SK-N-SH treated with all-trans-retinoic acid at 6 μM for 48 hours (cell line): ENCODE results near the gene PNPLA8.

Experiments used
- ATAC-seq: fragments of 200-7000 bp; cut with Tn5 transposase; 3 replicates; pipeline ENCODE4 v1.9.1; 2020; ENCODE audit warnings: mild to moderate bottlenecking, moderate library complexity
- ARNTL ChIP-seq: fragments of 450-650 bp; formaldehyde crosslinking; IDR thresholded peaks from 2 replicates; pipeline ENCODE4 v1.5.0; 2020; ENCODE audit warnings: low read depth, mild to moderate bottlenecking, moderate library complexity, borderline replicate concordance
- BACH2 ChIP-seq: fragments of 250-450 bp; sonication (Bioruptor Pico); IDR thresholded peaks from 2 replicates; pipeline ENCODE4 v1.9.0; 2021; ENCODE audit warnings: mild to moderate bottlenecking, borderline replicate concordance
- CSDC2 ChIP-seq: fragments of 250-450 bp; sonication (Bioruptor Pico); IDR thresholded peaks from 2 replicates; pipeline ENCODE4 v1.5.0; 2020; ENCODE audit warnings: mild to moderate bottlenecking, moderate library complexity
- ESRRG ChIP-seq: fragments of 250-450 bp; sonication (Bioruptor Pico); IDR thresholded peaks from 2 replicates; pipeline ENCODE4 v1.6.1; 2021; ENCODE audit warnings: mild to moderate bottlenecking
- GLIS3 ChIP-seq: fragments of 250-450 bp; sonication (Bioruptor Pico); IDR thresholded peaks from 2 replicates; pipeline ENCODE4 v1.5.0; 2020; ENCODE audit warnings: mild to moderate bottlenecking, moderate library complexity
- ISL1 ChIP-seq: fragments of 250-450 bp; sonication (Bioruptor Pico); IDR thresholded peaks from 2 replicates; pipeline ENCODE4 v2.1.2; 2022; ENCODE audit warnings: mild to moderate bottlenecking, moderate library complexity
- OSR1 ChIP-seq: fragments of 250-450 bp; sonication (Bioruptor Pico); IDR thresholded peaks from 2 replicates; pipeline ENCODE4 v1.8.0; 2022; ENCODE audit warnings: moderate library complexity, mild to moderate bottlenecking, inconsistent platforms
- PPARA ChIP-seq: fragments of 250-450 bp; sonication (Bioruptor Pico); IDR thresholded peaks from 2 replicates; pipeline ENCODE4 v1.5.0; 2020; ENCODE audit warnings: mild to moderate bottlenecking, borderline replicate concordance
- RARB ChIP-seq: fragments of 250-450 bp; sonication (Bioruptor Pico); IDR thresholded peaks from 2 replicates; pipeline ENCODE4 v1.8.0; 2021; ENCODE audit warnings: mild to moderate bottlenecking, moderate library complexity
- SNAI2 ChIP-seq: fragments of 250-450 bp; sonication (Bioruptor Pico); IDR thresholded peaks from 2 replicates; pipeline ENCODE4 v1.5.0; 2020; ENCODE audit warnings: mild to moderate bottlenecking, moderate library complexity
- TCF4 ChIP-seq: fragments of 250-450 bp; sonication (Bioruptor Pico); IDR thresholded peaks from 2 replicates; pipeline ENCODE4 v1.8.0; 2021; ENCODE audit warnings: mild to moderate bottlenecking, moderate library complexity, borderline replicate concordance
- TOX ChIP-seq: fragments of 250-450 bp; sonication (Bioruptor Pico); IDR thresholded peaks from 2 replicates; pipeline ENCODE4 v1.8.0; 2021; ENCODE audit warnings: mild to moderate bottlenecking, moderate library complexity, borderline replicate concordance
- ZC3H10 ChIP-seq: fragments of 250-450 bp; sonication (Bioruptor Pico); IDR thresholded peaks from 2 replicates; pipeline ENCODE4 v1.5.1; 2021; ENCODE audit warnings: mild to moderate bottlenecking, moderate library complexity
- ZNF565 ChIP-seq: fragments of 450-650 bp; formaldehyde crosslinking; conservative IDR thresholded peaks from 2 replicates; pipeline ENCODE4 v1.5.0; 2020; ENCODE audit warnings: low read depth, mild to moderate bottlenecking, moderate library complexity
- ZNF70 ChIP-seq: fragments of 450-650 bp; formaldehyde crosslinking; IDR thresholded peaks from 2 replicates; pipeline ENCODE4 v1.5.0; 2020; ENCODE audit warnings: mild to moderate bottlenecking, moderate library complexity
- ZNF8 ChIP-seq: fragments of 450-650 bp; formaldehyde crosslinking; IDR thresholded peaks from 2 replicates; pipeline ENCODE4 v1.5.0; 2020; ENCODE audit warnings: mild to moderate bottlenecking, moderate library complexity
- TF ChIP-seq, protein P1 (sequence below): fragments of 250-450 bp; sonication (Bioruptor Pico); IDR thresholded peaks from 2 replicates; pipeline ENCODE4 v1.8.0; 2021; ENCODE audit warnings: low read depth, mild to moderate bottlenecking, moderate library complexity, borderline replicate concordance
- TF ChIP-seq, protein P2 (sequence below): fragments of 250-450 bp; sonication (Bioruptor Pico); IDR thresholded peaks from 2 replicates; pipeline ENCODE4 v1.8.0; 2020; ENCODE audit warnings: mild to moderate bottlenecking, moderate library complexity, borderline replicate concordance
- TF ChIP-seq, protein P3 (sequence below): fragments of 250-450 bp; sonication (Bioruptor Pico); IDR thresholded peaks from 2 replicates; pipeline ENCODE4 v1.5.1; 2020; ENCODE audit warnings: low read depth, mild to moderate bottlenecking, moderate library complexity
- TF ChIP-seq, protein P4 (sequence below): fragments of 250-450 bp; sonication (Bioruptor Pico); IDR thresholded peaks from 2 replicates; pipeline ENCODE4 v1.5.0; 2020; ENCODE audit warnings: mild to moderate bottlenecking, moderate library complexity

PNPLA8 gene

DNA sequence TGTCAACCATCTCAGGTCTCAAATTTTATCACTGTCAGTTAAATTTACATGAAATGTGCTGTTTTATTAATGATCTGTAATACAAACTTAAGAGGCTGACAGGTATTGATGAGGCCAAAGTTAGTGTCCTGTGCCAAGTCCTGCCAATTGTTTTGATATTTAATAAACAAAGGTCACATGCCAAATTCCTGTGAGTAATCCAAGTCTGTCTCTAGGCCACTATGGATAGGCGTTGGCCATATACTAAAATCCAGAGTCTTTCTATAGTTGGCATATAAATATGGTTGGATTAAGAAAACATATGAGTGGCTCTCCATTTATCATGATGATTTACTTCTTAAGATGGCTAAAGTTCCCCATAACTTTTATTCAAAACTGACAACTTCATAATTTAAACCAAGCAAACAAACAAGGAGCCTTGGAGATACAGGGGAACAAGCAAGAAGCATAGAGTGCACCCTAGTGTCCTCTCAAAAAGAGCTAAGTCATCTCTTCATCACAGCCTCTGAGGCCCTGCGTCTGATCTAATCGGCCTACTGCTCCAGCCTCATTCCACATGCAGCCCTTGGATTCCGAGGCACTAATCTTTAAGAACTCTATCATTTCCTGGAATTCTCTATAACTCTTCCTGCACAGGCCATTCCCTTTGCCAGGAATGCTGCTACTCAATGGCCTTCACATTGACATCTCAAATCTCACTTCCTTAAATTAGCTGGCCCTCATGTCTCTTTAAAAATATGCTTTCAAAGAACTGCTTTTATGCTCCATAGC lies 37.0 kb downstream of the PNPLA8 start:
- ATAC-seq = no peak
- TF ChIP-seq ZC3H10 (no peak), ARNTL (CRISPR knock-in tag) (no peak), ZNF8 (CRISPR knock-in tag) (no peak), CSDC2 (CRISPR knock-in tag) (no peak), PPARA (no peak), GLIS3 (CRISPR knock-in tag) (no peak), ESRRG (CRISPR knock-in tag) (no peak), RARB (no peak), ISL1 (CRISPR knock-in tag) (no peak), BACH2 (no peak)
- TF ChIP-seq, protein P1, sequence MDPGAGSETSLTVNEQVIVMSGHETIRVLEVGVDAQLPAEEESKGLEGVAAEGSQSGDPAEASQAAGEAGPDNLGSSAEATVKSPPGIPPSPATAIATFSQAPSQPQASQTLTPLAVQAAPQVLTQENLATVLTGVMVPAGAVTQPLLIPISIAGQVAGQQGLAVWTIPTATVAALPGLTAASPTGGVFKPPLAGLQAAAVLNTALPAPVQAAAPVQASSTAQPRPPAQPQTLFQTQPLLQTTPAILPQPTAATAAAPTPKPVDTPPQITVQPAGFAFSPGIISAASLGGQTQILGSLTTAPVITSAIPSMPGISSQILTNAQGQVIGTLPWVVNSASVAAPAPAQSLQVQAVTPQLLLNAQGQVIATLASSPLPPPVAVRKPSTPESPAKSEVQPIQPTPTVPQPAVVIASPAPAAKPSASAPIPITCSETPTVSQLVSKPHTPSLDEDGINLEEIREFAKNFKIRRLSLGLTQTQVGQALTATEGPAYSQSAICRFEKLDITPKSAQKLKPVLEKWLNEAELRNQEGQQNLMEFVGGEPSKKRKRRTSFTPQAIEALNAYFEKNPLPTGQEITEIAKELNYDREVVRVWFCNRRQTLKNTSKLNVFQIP (CRISPR knock-in tag) = no peak
- TF ChIP-seq, protein P2, sequence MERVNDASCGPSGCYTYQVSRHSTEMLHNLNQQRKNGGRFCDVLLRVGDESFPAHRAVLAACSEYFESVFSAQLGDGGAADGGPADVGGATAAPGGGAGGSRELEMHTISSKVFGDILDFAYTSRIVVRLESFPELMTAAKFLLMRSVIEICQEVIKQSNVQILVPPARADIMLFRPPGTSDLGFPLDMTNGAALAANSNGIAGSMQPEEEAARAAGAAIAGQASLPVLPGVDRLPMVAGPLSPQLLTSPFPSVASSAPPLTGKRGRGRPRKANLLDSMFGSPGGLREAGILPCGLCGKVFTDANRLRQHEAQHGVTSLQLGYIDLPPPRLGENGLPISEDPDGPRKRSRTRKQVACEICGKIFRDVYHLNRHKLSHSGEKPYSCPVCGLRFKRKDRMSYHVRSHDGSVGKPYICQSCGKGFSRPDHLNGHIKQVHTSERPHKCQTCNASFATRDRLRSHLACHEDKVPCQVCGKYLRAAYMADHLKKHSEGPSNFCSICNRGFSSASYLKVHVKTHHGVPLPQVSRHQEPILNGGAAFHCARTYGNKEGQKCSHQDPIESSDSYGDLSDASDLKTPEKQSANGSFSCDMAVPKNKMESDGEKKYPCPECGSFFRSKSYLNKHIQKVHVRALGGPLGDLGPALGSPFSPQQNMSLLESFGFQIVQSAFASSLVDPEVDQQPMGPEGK = no peak
- TF ChIP-seq, protein P3, sequence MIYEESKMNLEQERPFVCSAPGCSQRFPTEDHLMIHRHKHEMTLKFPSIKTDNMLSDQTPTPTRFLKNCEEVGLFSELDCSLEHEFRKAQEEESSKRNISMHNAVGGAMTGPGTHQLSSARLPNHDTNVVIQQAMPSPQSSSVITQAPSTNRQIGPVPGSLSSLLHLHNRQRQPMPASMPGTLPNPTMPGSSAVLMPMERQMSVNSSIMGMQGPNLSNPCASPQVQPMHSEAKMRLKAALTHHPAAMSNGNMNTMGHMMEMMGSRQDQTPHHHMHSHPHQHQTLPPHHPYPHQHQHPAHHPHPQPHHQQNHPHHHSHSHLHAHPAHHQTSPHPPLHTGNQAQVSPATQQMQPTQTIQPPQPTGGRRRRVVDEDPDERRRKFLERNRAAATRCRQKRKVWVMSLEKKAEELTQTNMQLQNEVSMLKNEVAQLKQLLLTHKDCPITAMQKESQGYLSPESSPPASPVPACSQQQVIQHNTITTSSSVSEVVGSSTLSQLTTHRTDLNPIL (CRISPR knock-in tag) = no peak
- TF ChIP-seq, all 23 proteins: peak for 0

DNA sequence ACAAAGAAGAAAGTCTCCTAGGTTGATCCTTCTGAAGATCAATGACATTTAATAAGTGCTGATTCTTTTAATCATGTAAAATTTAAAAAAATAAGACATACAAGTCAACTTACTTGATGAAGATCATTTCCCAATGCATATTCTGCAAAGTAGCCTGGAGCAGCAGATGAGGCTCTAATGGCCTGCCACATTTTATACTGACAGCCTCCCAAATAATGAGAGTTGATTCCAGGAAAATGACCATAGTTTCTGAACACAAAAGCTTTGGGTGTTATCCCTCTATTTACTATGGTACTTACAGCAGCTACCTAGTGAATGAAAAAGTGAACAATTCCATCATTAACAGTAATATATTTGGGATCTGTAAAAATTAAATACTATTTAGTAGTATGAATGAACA lies 38.3 kb downstream of the PNPLA8 start:
- TF ChIP-seq ZNF70 (CRISPR knock-in tag) (no peak), CSDC2 (CRISPR knock-in tag) (no peak), OSR1 (CRISPR knock-in tag) (no peak), SNAI2 (CRISPR knock-in tag) (no peak), TCF4 (CRISPR knock-in tag) (no peak), TOX (CRISPR knock-in tag) (no peak), ARNTL (CRISPR knock-in tag) (no peak), ISL1 (CRISPR knock-in tag) (no peak), PPARA (no peak), ZNF565 (CRISPR knock-in tag) (no peak)
- TF ChIP-seq, protein P2 = no peak
- TF ChIP-seq, protein P4, sequence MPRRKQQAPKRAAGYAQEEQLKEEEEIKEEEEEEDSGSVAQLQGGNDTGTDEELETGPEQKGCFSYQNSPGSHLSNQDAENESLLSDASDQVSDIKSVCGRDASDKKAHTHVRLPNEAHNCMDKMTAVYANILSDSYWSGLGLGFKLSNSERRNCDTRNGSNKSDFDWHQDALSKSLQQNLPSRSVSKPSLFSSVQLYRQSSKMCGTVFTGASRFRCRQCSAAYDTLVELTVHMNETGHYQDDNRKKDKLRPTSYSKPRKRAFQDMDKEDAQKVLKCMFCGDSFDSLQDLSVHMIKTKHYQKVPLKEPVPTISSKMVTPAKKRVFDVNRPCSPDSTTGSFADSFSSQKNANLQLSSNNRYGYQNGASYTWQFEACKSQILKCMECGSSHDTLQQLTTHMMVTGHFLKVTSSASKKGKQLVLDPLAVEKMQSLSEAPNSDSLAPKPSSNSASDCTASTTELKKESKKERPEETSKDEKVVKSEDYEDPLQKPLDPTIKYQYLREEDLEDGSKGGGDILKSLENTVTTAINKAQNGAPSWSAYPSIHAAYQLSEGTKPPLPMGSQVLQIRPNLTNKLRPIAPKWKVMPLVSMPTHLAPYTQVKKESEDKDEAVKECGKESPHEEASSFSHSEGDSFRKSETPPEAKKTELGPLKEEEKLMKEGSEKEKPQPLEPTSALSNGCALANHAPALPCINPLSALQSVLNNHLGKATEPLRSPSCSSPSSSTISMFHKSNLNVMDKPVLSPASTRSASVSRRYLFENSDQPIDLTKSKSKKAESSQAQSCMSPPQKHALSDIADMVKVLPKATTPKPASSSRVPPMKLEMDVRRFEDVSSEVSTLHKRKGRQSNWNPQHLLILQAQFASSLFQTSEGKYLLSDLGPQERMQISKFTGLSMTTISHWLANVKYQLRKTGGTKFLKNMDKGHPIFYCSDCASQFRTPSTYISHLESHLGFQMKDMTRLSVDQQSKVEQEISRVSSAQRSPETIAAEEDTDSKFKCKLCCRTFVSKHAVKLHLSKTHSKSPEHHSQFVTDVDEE = no peak
- TF ChIP-seq, protein P3 (CRISPR knock-in tag) = no peak
- TF ChIP-seq, protein P1 (CRISPR knock-in tag) = no peak
- TF ChIP-seq, all 23 proteins: peak for 0
- ATAC-seq = no peak
